HG03521 (cell line): Measurements from ENCODE around the gene LIN52.
A peak's percentile ranks its signal among the peaks of the same experiment; 100 is the strongest.

ENCODE experiments used
- ATAC-seq: cut with Tn5 transposase; IDR thresholded peaks from one replicate; pipeline ENCODE4 v1.9.1; 2021; ENCODE audit warnings: mild to moderate bottlenecking, moderate library complexity; ENCODE audit not compliant: unreplicated experiment

LIN52 gene, protein sequence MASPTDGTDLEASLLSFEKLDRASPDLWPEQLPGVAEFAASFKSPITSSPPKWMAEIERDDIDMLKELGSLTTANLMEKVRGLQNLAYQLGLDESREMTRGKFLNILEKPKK

GRCh38 chr14:74084277-74085046, at the start of gene LIN52, which contains the start of gene ALDH6A1:
TSS of gene LIN52 (plus strand) at chr14:74084956. CDS start at chr14:74084975, 19 bp downstream.
TSS of gene ALDH6A1 (minus strand) at chr14:74084453. CDS start at chr14:74084394, 59 bp downstream.
- peak; percentile 91 for ATAC-seq

- ATAC-seq = no peak
These were observed 49.2 kb upstream of the LIN52 start for GRCh38 chr14:74035556-74035955.

DNA sequence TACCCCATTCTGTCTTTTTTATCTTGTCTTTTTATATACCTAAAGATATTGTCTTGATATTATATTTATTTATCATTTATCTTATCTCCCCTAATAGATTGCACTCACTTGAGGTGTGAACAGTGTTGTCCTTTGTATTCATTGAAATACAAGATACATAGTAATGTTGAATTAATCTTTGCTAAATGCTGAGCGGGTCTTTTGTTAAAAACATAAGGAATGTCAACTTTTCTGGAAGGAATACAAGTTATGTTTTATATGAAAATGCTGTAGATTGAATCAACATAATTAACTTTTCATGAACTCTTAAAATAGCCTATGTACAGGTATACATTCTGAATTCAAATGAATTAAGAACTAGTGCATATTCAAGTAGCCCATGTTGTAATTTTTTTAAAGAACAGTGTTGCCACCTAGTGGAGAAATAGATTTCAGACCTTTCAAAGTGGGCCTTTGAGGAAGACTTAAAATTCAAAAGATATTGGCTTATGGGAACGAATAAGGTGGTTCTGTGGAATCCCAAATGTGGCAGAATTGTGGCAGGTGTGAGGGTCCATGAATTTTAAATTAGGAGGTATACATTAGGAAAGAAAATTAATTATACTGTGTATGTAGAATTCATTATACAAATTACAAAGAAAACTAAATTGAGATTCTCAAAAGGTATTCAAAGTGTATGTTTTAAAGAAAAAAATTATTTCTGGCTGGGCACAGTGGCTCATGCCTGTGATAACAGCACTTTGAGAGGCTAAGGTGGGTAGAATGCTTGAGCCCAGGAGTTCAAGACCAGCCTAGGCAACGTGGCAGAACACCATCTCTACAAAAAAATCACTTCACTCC, 46.5 kb upstream of the LIN52 start:
- ATAC-seq = no peak

GRCh38 chr14:74042296-74042695, 42.5 kb upstream of the LIN52 start:
- no peak for ATAC-seq

DNA sequence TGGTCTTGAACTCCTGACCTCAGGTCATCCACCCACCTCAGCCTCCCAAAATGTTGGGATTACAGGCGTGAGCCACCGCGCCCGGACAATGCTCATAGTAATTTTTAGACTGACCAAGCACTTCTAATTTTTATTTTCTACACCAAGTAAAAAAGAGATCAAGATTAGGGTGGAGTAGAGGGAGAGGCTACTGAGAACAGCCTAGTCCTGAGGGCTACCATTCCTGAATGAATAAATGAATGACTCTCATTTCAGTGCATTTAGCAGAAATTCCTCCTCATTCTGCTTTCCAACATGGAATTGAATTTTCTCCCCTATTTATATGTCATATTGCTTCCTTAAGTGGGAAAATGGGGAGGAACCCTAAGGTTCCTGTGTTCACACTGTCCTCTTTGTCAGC, 39.2 kb upstream of the LIN52 start:
- no peak for ATAC-seq

GRCh38 chr14:74048281-74048680, 36.5 kb upstream of the LIN52 start:
- ATAC-seq = no peak

DNA sequence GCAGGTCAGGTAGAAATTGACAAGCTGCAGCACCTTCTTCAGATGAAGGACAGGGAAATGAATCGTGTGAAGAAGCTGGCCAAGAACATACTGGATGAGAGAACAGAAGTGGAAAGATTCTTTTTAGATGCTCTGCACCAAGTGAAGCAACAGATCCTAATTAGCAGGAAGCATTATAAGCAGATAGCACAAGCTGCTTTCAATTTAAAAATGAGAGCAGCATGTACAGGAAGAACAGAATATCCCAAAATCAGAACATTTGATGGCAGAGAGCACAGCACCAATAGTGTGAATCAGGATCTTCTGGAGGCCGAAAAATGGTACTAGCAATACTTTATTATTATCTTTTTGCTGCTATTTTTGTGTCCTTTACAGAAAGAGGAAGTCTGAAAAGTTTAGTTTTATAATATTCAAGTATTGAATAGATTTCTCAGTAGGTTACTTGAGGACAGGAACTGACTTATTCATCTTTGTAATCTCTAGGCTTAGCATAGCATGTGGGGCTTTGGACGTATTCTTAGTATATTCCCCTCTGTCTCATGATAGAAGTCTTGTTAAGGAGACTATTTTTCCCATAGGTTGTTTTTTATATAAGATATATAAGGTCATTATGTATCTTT, 34.8 kb upstream of the LIN52 start:
- no peak for ATAC-seq

- ATAC-seq = no peak
These were observed 22.0 kb upstream of the LIN52 start for GRCh38 chr14:74062809-74063150.

DNA sequence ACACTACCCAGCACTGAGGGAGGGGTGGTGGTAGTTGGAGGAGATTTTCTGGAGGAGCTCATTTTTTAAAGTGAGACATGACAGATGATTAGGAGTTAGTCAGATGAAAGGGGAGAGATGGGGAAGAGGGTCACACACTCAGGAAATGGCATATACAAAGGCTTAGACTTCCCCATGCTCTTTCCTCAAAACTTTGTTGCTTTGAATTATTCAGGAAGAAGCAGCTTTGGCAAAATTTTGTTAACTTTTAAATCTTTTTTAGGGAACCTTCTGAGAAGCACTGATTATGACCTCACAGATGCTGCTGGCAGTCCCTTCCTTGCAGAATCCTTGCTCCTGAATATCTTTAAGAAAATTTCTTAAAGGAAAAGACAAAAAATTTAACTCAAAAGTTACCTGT, 20.3 kb upstream of the LIN52 start:
- ATAC-seq = no peak

DNA sequence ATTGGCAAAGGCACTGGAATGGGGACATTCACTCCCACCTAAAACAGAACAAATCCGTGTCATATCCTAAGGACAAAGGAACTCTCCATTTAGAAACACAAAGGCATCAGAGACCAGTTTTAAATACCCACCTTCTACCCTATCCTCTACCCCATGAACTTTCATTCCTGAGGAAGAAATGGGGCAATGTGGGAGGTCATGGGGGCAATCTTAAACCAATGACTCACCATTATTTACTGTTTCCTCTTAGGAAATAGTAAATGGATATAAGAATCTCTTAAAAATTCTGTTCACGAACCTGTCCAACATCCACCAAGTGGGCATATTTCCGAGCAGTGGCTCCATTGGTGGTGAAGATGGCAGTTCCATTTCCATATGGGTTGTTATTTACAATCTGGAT, 19.9 kb upstream of the LIN52 start:
- no peak for ATAC-seq

DNA sequence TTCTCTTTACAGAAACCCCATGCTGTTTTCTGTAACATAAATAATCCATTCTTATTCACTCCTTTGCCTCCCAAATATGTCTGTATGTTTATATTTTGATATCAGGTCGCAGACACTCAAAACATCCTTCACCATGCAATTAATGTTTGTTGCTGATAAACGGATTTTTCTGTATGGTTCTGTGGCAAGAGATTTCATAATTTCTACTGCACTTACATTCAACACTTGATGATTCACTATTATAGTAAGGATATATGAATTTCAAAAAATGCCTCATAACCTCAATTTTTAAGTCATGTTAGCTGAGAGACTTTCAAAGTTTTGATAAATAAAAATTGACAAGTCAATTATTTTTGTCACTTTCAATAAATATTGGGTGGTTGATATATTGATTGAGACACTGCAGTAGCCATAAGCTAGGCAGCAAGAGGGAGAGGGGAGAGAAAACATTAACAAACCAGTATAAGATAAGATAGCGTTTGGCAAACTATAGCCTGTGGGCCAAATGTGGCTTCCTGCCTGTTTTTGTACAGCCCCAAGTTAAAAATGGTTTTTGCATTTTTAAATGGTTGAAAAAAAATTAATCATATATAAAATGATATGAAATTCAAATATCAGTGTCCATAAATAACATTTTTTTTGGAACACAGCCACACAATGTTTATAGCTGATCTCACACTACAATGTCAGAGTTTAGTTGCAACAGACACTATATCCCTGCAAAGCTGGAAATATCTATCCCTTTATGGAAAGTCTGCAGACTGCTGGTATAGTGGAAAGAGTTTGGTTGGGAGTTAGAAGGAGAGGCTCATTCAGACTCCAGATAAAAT, 18.8 kb upstream of the LIN52 start:
- no peak for ATAC-seq

GRCh38 chr14:74077401-74077800, 7.4 kb upstream of the LIN52 start:
- no peak for ATAC-seq

DNA sequence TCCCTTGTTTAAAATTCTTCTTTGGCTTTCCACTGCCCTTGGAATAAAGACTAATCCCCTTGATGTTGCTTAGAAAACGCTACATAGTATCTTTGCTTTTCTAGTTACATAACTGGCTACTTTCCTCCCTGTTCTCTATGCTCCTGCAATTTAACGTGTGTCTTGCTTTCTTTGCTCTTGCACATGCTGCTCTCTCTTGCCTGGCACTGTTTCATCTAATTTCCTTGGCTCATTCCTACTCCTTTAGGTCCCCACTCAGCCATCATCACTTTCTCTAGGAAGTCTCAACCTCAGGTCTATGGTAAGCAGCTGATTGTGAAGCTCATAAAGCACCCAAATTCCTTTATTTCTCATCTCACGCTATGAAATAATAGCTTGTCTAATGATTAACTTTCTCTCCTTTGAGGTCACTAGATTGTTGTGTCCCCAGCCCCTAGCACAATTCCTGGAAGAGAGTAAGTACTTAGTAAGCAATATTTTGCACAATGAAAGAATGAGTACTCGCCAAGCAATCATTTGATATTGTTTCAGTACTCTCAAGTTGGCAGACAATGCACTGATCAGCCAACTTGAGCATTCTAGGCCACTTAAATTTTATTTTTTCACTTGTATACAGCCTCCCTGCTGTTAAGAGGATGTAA, 3.8 kb upstream of the LIN52 start:
- ATAC-seq = no peak

DNA sequence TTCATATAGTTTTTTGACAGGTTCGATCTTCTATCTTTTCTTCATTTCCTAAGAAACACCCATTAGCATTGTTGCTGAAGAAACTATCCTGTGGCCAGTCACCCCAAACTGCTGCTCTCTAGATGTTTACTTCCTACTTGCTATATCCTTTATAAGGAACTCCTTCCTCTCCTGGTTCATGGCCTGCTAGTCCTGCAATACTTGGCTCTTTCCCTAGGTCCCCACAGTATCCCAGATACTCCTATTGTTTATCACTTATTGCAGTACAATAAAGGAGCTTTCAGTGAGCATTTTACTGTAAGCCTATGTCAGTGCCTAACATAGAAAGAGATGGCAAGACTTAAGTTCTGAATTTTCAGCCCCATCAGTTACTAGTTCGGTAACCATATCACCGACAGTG, 3.3 kb upstream of the LIN52 start:
- ATAC-seq = no peak

GRCh38 chr14:74083161-74083560, 1.6 kb upstream of the LIN52 start:
- no peak for ATAC-seq

- ATAC-seq = no peak
These were observed 926 bp upstream of the LIN52 start for GRCh38 chr14:74083784-74084276.

GRCh38 chr14:74085047-74085637, 386 bp downstream of the LIN52 start:
- ATAC-seq = no peak

DNA sequence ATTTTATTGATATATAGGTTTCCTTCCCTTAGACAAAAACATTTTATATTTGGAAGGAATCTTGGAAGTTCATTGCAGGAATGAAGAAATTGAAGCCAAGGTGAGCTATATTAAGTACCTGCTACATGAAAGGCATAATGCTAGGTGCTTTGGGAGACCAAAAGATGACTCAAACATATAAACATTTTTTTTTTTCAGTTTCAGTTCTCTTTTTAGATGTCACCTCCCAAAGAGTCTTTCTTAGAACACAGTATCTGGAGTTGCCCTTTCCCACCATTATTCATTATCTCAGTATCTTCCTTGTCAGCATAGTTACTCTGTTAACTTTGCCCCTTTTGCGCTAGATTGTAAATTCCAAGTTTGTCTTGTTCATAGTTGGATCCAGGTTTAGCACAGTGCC, 1.1 kb downstream of the LIN52 start:
- ATAC-seq = no peak

GRCh38 chr14:74089251-74090020, 4.7 kb downstream of the LIN52 start:
- ATAC-seq = no peak
